Sigmoid colon (tissue), 4 donors: Measurements from ENCODE around the gene TMEM130.

Source experiments
- POLR2A ChIP-seq, 2 donors: fragments of 450-650 bp; IDR thresholded peaks; one replicate each; pipeline ENCODE4 v1.6.1; 2016; ENCODE audit warnings: antibody characterized with exemption in 2 of 2, mild to moderate bottlenecking in 2 of 2, moderate library complexity in 2 of 2
- POLR2AphosphoS5 ChIP-seq, 4 donors: sonication (generic); formaldehyde crosslinking; IDR thresholded peaks; one replicate each; pipeline ENCODE4 v1.6.1; 2017; ENCODE audit warnings: antibody characterized with exemption in 4 of 4
- TF ChIP-seq, protein P1 (sequence below), 4 experiments: fragments of 450-650 bp in 3 of 4; fragments of 200-600 bp in 1 of 4; IDR thresholded peaks; one replicate each; pipeline ENCODE4 v1.5.1; 2016 to 2019; ENCODE audit warnings: antibody characterized with exemption in 4 of 4, mild to moderate bottlenecking in 3 of 4, moderate library complexity in 2 of 4

DNA sequence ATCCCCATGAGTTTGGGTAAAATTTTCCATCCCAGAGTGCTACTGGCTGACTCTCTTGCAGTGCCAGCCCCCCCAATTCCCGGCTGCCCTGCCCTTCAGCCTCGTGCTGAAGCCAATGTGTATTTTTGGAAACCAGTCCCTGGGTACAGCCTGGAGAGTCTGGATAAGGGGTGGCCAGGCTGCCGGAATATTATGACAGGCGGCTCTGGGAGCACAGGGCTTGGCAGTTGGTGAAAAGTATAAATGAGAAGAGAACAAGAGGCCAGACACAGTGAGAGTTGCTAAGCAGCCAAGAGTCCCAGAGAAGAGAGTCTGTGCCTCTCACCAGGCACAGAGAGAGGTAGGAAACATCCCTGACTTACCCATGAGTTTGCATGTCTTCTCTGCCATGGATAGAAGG, 53.6 kb downstream of the TMEM130 start:
- TF ChIP-seq, protein P1, sequence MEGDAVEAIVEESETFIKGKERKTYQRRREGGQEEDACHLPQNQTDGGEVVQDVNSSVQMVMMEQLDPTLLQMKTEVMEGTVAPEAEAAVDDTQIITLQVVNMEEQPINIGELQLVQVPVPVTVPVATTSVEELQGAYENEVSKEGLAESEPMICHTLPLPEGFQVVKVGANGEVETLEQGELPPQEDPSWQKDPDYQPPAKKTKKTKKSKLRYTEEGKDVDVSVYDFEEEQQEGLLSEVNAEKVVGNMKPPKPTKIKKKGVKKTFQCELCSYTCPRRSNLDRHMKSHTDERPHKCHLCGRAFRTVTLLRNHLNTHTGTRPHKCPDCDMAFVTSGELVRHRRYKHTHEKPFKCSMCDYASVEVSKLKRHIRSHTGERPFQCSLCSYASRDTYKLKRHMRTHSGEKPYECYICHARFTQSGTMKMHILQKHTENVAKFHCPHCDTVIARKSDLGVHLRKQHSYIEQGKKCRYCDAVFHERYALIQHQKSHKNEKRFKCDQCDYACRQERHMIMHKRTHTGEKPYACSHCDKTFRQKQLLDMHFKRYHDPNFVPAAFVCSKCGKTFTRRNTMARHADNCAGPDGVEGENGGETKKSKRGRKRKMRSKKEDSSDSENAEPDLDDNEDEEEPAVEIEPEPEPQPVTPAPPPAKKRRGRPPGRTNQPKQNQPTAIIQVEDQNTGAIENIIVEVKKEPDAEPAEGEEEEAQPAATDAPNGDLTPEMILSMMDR (IDR thresholded peaks at IDR 0.05) = no peak
- no peak for TF ChIP-seq POLR2A (IDR thresholded peaks at IDR 0.05)
- no peak for TF ChIP-seq POLR2AphosphoS5 (IDR thresholded peaks at IDR 0.05)
